Subcutaneous adipose tissue (tissue), 4 donors: ENCODE results near the gene CDK5R1. TPM values are rescaled to one million over a fixed set of nuclear protein-coding genes. Genes with fewer than 3 reads are reported as not detected.

ENCODE experiments used
- CTCF ChIP-seq: fragments of 450-650 bp; IDR thresholded peaks from one replicate; pipeline ENCODE4 v1.5.1; 2016; ENCODE audit warnings: low read depth, mild to moderate bottlenecking, control low read depth, antibody characterized with exemption, moderate library complexity
- total RNA-seq, 4 donors: library from RNA; depleted of rRNA; stranded (reverse); fragments of >200 nt; gene quantifications; one replicate each; pipeline ENCODE4 v1.1.0, GENCODE V29; 2016

The CDK5R1 gene
- total RNA-seq, 4 donors from 2014 or later: 0.33 to 3.1 (median 0.41) TPM

- TF ChIP-seq CTCF: no peak
Observed at GRCh38 chr17:32445971-32446370, 40.8 kb upstream of the CDK5R1 start.

- TF ChIP-seq CTCF: no peak
Observed at GRCh38 chr17:32446949-32447348, 39.8 kb upstream of the CDK5R1 start.

GRCh38 chr17:32449963-32450362 is 36.8 kb upstream of the CDK5R1 start:
- no peak for TF ChIP-seq CTCF

GRCh38 chr17:32451879-32452278 is 34.9 kb upstream of the CDK5R1 start:
- no peak for TF ChIP-seq CTCF

- no peak for TF ChIP-seq CTCF
Observed at GRCh38 chr17:32452281-32452680, 34.5 kb upstream of the CDK5R1 start.

DNA sequence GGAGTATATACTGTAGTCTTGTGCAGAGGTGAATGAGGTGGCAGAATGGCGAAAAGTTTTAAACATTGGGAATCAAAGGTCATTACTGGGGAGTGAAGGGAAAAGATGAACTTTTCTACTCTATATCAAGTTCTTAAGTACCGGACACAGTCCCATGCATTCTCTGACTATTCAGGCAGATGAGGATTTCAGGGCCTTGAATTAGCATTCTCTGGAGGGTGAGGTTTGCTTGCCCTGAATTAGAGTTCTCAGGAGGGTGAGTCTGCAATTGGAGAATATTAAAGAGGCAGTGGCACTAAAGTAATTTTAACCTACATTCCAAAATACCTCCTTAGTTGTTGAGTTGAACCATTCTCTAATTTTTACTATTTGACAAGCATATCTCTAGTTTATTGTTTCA is 33.4 kb upstream of the CDK5R1 start:
- no peak for TF ChIP-seq CTCF

DNA sequence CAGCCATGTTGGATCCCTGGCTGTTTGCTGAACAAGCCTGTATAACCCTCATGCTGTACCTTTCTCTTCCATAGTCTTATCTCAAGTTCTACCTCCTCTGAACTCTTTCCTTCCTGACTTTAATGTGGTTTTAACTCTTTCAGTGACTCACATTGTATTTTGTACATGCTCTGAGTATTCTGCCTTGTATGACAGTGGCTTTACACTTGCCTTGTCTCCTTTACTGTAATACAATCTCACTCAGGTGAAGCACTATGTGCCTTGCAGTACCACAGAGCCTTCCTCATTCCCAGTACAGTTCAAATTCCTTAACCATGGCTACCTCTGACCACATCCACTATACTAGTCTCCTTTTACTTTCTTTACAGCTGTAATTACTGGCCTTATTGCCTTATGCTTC is 28.4 kb upstream of the CDK5R1 start:
- no peak for TF ChIP-seq CTCF

DNA sequence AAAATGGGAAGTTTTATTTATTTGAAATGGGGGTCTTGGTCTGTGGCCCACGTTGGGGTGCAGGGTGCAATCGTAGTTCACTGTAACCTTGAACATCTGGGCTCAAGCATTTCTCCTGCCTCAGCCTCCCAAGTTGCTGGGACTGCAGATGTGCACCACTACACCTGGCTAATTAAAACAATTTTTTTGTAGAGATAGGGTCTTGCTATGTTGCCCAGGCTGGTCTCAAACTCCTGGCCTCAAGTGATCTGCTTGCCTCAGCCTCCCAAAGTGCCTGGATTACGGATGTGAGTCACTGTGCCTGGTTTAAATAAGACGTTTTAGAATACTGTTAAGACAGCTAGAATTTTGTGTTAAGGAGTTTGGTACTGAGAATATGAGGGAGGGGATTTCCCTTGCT is 26.7 kb upstream of the CDK5R1 start:
- no peak for TF ChIP-seq CTCF
